OCI-LY1 (cell line): ENCODE results near the gene SLC25A45.

Source experiments
- EZH2 ChIP-seq: fragments of 200-600 bp; sonication (generic), shearing (Covaris generic); IDR thresholded peaks from 2 replicates; pipeline ENCODE4 v1.8.0; 2017; ENCODE audit warnings: borderline replicate concordance, mixed run types, mild to moderate bottlenecking, antibody characterized with exemption, low read length, moderate library complexity, mixed read lengths
- TF ChIP-seq, protein P1 (sequence below): fragments of 200-600 bp; sonication (generic), shearing (Covaris generic); IDR thresholded peaks from 2 replicates; pipeline ENCODE4 v1.5.1; 2017; ENCODE audit warnings: mild to moderate bottlenecking, antibody characterized with exemption, low read length, moderate library complexity, mixed read lengths

DNA sequence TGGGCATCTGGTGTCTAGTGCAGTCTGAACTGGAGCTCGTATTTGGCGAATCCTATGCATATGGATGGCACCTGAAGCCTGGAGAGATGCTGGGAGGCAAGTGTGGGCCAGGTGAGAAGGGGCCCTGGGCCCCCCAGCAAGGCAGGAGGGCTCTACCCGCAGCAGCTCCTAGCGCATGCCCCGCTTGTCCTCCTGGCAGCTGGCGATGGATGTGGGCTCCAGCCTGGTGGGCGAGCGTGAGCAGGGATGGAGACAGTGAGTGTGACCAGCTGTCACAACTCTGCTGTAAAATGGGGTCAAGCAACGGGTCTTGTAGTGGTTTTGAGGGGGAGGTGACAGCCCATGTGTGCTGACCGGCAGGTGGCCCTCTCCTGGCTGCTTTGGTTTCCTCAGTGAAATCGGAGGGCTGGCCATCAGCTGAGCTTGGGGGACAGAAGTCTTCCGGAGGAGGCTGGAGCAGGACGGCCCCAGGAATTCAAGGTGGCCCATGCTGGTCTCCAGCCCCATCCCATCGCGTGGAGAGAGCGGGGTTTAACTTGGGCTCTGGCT, 16.0 kb upstream of the SLC25A45 start:
- TF ChIP-seq, protein P1, sequence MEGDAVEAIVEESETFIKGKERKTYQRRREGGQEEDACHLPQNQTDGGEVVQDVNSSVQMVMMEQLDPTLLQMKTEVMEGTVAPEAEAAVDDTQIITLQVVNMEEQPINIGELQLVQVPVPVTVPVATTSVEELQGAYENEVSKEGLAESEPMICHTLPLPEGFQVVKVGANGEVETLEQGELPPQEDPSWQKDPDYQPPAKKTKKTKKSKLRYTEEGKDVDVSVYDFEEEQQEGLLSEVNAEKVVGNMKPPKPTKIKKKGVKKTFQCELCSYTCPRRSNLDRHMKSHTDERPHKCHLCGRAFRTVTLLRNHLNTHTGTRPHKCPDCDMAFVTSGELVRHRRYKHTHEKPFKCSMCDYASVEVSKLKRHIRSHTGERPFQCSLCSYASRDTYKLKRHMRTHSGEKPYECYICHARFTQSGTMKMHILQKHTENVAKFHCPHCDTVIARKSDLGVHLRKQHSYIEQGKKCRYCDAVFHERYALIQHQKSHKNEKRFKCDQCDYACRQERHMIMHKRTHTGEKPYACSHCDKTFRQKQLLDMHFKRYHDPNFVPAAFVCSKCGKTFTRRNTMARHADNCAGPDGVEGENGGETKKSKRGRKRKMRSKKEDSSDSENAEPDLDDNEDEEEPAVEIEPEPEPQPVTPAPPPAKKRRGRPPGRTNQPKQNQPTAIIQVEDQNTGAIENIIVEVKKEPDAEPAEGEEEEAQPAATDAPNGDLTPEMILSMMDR: no peak
- TF ChIP-seq EZH2: no peak
